Gastroesophageal sphincter (tissue), 4 donors: Measurements from ENCODE around the gene GUCY1A2. TPM values are rescaled to one million over a fixed set of nuclear protein-coding genes. Genes with fewer than 3 reads are reported as not detected.

Experiments
- ATAC-seq: fragments of 150-250 bp; one replicate; pipeline ENCODE4 v1.9.1; 2016; ENCODE audit warnings: mild to moderate bottlenecking, moderate library complexity
- H3K27ac ChIP-seq, 4 donors: fragments of 200-600 bp; sonication (generic) in 3 of 4; 1 replicate in 3 of 4; 2 replicates in 1 of 4; pipeline ENCODE4 v1.5.1; 2016 to 2019
- H3K27me3 ChIP-seq: fragments of 200-600 bp; sonication (generic); one replicate; pipeline ENCODE4 v1.5.1; 2019
- H3K36me3 ChIP-seq, 2 donors: fragments of 200-600 bp; sonication (generic); one replicate each; pipeline ENCODE4 v1.5.1; 2019; ENCODE audit warnings: control low read depth in 1 of 2
- H3K4me1 ChIP-seq, 3 donors: fragments of 200-600 bp; sonication (generic); 1 replicate in 2 of 3; 2 replicates in 1 of 3; pipeline ENCODE4 v1.5.1; 2016 to 2019; ENCODE audit warnings: control low read depth in 2 of 3
- H3K4me3 ChIP-seq, 2 donors: fragments of 200-600 bp; sonication (generic); one replicate each; pipeline ENCODE4 v1.5.1; 2019; ENCODE audit warnings: mild to moderate bottlenecking in 1 of 2, moderate library complexity in 1 of 2
- H3K9me3 ChIP-seq, 3 donors: fragments of 200-600 bp; sonication (generic); one replicate each; pipeline ENCODE4 v1.5.1; 2017 to 2019; ENCODE audit warnings: control low read depth in 2 of 3
- EP300 ChIP-seq: sonication (generic); formaldehyde crosslinking; IDR thresholded peaks from one replicate; pipeline ENCODE4 v1.6.1; 2017; ENCODE audit warnings: antibody characterized with exemption, mild to moderate bottlenecking
- POLR2A ChIP-seq, 2 donors: fragments of 450-650 bp; IDR thresholded peaks; one replicate each; pipeline ENCODE4 v1.6.1; 2017; ENCODE audit warnings: antibody characterized with exemption in 2 of 2, mild to moderate bottlenecking in 2 of 2, moderate library complexity in 1 of 2
- POLR2AphosphoS5 ChIP-seq: sonication (generic); formaldehyde crosslinking; IDR thresholded peaks from one replicate; pipeline ENCODE4 v1.6.1; 2017; ENCODE audit warnings: antibody characterized with exemption
- WGBS, 2 donors: methylation state at CpG; one replicate each; pipeline ENCODE4 v1.1.5; 2018; ENCODE audit warnings: low coverage in 1 of 2; 5-methylcytosine and 5-hydroxymethylcytosine counted together
- total RNA-seq, 4 donors: library from RNA; depleted of rRNA; stranded (reverse); fragments of >200 nt; gene quantifications; one replicate each; pipeline ENCODE4 v1.1.0, GENCODE V29; 2016
- TF ChIP-seq, protein P1 (sequence below), 4 experiments: fragments of 200-600 bp in 2 of 4; fragments of 450-650 bp in 2 of 4; sonication (generic) in 1 of 4; IDR thresholded peaks; one replicate each; pipeline ENCODE4 v1.5.1; 2017 to 2019; ENCODE audit warnings: antibody characterized with exemption in 4 of 4, mild to moderate bottlenecking in 2 of 4, moderate library complexity in 2 of 4

The GUCY1A2 gene
- total RNA-seq, 4 donors from 2014 or later, result 1.5 to 10.3 (median 3.7) TPM

DNA sequence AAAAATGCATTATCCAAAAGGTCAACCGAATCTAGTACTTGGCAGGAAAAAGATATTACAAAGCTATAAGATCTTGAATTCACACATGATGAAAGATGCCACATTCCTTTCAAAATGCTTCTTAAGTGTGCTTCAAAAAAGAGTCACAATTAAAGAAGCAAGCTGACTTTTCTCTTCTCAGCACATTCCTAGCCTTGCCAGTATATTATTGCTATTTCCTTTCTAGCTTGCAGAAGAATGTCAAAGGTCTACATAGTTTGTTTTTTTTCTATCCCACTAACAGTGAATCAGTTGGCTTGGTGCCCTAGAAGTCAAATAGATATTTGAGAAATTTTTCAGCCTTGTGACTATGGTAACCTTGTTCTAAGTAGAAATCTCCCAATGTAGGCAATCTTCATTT is 56.8 kb downstream of the GUCY1A2 start:
- 19 to 33% methylated on average over 1 of the region's 1 CpG for WGBS, 2 donors
- ATAC-seq, result no peak
- peaks cover 6% of the 10 kb centered on the region for H3K27me3 ChIP-seq
- no peak overlapping the region for H3K27ac ChIP-seq
- H3K4me1 ChIP-seq, result no peaks in the 10 kb centered on the region
- H3K9me3 ChIP-seq, result no peaks in the 10 kb centered on the region
- no peaks in the 10 kb centered on the region for H3K36me3 ChIP-seq
- H3K4me3 ChIP-seq, result no peak overlapping the region
- TF ChIP-seq POLR2AphosphoS5 (no peak), POLR2A (IDR thresholded peaks at IDR 0.05) (no peak), EP300 (no peak)
- TF ChIP-seq, protein P1, sequence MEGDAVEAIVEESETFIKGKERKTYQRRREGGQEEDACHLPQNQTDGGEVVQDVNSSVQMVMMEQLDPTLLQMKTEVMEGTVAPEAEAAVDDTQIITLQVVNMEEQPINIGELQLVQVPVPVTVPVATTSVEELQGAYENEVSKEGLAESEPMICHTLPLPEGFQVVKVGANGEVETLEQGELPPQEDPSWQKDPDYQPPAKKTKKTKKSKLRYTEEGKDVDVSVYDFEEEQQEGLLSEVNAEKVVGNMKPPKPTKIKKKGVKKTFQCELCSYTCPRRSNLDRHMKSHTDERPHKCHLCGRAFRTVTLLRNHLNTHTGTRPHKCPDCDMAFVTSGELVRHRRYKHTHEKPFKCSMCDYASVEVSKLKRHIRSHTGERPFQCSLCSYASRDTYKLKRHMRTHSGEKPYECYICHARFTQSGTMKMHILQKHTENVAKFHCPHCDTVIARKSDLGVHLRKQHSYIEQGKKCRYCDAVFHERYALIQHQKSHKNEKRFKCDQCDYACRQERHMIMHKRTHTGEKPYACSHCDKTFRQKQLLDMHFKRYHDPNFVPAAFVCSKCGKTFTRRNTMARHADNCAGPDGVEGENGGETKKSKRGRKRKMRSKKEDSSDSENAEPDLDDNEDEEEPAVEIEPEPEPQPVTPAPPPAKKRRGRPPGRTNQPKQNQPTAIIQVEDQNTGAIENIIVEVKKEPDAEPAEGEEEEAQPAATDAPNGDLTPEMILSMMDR (IDR thresholded peaks at IDR 0.05), result no peak

DNA sequence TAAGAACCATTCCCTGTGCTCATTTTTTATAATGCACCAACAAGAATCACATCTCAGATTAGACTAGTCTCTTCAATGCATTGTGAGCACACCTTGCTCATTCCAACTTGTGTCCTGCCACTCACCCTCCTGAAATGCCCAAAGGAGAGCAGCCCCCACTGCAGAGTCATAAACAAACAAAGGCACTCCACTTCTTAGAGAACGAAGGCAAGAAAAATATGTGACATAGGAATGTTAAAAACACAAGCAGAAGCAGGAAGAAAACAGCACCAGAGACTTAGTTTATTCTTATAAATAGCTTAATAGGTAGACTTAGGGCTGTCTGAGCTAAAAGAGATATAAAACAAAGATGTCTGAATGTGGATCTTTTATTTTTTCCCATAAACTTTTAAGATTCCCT is 57.2 kb downstream of the GUCY1A2 start:
- 0 to 11% methylated on average over 1 of the region's 1 CpG for WGBS, 2 donors
- Histone ChIP-seq H3K27me3 (peaks cover 6% of the 10 kb centered on the region), H3K9me3 (no peaks in the 10 kb centered on the region), H3K4me3 (no peak overlapping the region), H3K27ac (no peak overlapping the region), H3K4me1 (no peaks in the 10 kb centered on the region), H3K36me3 (no peaks in the 10 kb centered on the region)
- ATAC-seq, result no peak
- TF ChIP-seq POLR2AphosphoS5 (no peak), POLR2A (IDR thresholded peaks at IDR 0.05) (no peak), EP300 (no peak)
- TF ChIP-seq, protein P1 (IDR thresholded peaks at IDR 0.05), result no peak

DNA sequence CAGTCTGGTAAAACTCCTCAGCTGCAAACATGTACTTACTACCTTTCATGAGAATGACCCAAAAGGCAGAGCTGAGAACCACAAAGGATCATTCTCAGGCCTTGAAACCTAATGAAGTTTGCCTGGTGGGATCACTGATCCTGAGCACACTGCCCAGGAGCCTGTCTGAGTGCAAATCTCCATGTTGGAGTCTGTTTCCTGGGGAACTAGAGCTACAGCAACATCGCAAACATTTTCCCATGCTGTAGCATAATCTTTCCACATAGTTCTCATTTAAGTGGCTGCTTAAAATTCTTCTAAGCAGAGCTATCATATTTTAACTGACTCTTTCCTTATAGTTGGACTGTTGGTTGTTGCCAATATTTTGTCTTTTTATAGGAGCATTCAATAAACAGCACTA is 58.5 kb downstream of the GUCY1A2 start:
- H3K4me1 ChIP-seq, result no peaks in the 10 kb centered on the region
- no peak overlapping the region for H3K4me3 ChIP-seq
- WGBS, 2 donors, result 43% methylated on average over 1 of the region's 1 CpG; no CpG with 5 or more reads in 1 of the 2 donors
- H3K27me3 ChIP-seq, result peaks cover 6% of the 10 kb centered on the region
- ATAC-seq, result no peak
- H3K27ac ChIP-seq, result no peak overlapping the region
- H3K36me3 ChIP-seq, result no peaks in the 10 kb centered on the region
- TF ChIP-seq POLR2AphosphoS5 (no peak), EP300 (no peak), POLR2A (IDR thresholded peaks at IDR 0.05) (no peak)
- TF ChIP-seq, protein P1 (IDR thresholded peaks at IDR 0.05), result no peak
- no peaks in the 10 kb centered on the region for H3K9me3 ChIP-seq

DNA sequence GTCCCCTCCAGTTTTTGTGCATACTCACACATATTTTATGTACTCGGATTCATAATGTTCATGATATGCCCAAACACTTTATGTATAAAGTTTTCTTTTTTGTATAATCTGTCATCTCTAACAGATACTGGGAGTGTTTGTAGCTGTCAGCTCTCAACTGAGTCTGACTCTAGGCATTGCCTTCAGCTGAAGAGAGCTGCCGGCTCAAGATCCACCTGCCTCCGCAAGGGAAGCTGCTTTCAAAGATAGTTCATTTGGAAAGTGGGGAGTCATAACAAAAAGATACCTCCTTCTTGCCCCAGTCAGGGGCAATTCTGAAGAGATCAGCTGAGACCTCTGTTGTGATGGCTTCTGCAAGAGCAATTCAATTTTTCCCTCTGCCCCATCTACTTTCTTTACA is 58.9 kb downstream of the GUCY1A2 start:
- 69 to 79% methylated on average over 2 to 3 of the region's 3 CpGs for WGBS, 2 donors
- Histone ChIP-seq H3K36me3 (no peaks in the 10 kb centered on the region), H3K4me3 (no peak overlapping the region), H3K27me3 (peaks cover 6% of the 10 kb centered on the region), H3K9me3 (no peaks in the 10 kb centered on the region), H3K4me1 (no peaks in the 10 kb centered on the region), H3K27ac (no peak overlapping the region)
- ATAC-seq, result no peak
- TF ChIP-seq EP300, result no peak

DNA sequence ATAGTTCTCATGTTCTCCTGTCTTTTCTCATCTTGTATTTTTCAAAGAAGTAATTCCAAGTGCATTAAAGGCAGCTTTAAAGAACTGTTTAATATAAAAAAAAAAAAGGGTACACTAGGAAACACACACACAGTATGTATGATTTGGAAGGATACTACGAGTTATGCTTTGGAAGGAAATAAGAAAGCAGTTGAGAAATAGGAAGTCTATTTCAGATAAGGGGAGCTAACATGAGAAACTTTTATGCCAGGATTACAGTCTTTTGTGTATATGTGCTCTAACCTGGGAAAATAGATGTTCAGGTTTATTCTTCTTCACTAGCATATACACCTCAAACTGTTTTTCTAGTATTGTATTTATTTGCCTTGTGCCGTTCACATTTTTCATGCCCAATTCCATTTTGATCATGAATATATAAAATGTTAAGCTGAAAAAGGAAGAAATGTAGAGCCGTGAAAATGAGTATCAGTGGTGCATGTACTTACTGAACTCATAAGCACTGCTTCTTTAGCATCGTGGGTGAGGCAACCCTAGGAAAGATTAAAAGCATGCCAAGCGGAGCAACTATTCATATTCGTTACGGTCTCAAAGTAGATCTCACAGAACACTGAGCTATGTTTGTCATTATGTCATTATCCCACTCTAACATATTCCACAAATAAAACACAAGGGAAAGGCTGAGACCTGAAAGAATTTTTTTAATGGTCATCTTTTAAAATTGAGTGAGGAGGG is 59.6 kb downstream of the GUCY1A2 start:
- H3K9me3 ChIP-seq, result no peaks in the 10 kb centered on the region
- no peak for ATAC-seq
- TF ChIP-seq, protein P1 (IDR thresholded peaks at IDR 0.05), result no peak
- no peak for TF ChIP-seq POLR2AphosphoS5
- no peak for TF ChIP-seq EP300
- TF ChIP-seq POLR2A (IDR thresholded peaks at IDR 0.05), result no peak
- H3K4me1 ChIP-seq, result no peaks in the 10 kb centered on the region
- H3K27ac ChIP-seq, result no peak overlapping the region
- 37 to 47% methylated on average over 6 to 7 of the region's 7 CpGs for WGBS, 2 donors
- peaks cover 6% of the 10 kb centered on the region for H3K27me3 ChIP-seq
- no peak overlapping the region for H3K4me3 ChIP-seq
- no peaks in the 10 kb centered on the region for H3K36me3 ChIP-seq
